CD4-positive, alpha-beta T cell (primary cell): Measurements from ENCODE around the gene NRXN3. TPM values are rescaled to one million over a fixed set of nuclear protein-coding genes. Genes with fewer than 3 reads are reported as not detected.

ENCODE experiments used
- ATAC-seq: fragments of 200-7000 bp; cut with Tn5 transposase; one replicate; pipeline ENCODE4 v1.10.0; 2022; ENCODE audit warnings: mild to moderate bottlenecking; ENCODE audit not compliant: poor library complexity
- CTCF ChIA-PET: fragments of 350-600 bp; sonication (Branson Sonifier 250); formaldehyde crosslinking; loops from one replicate; lab custom pipeline; 2021; ENCODE audit warnings: antibody characterized with exemption, inconsistent platforms; lab: Charles Lee
- POLR2A ChIA-PET: fragments of 350-600 bp; sonication (Branson Sonifier 250); formaldehyde crosslinking; loops from one replicate; lab custom pipeline; 2021; ENCODE audit warnings: antibody characterized with exemption, inconsistent platforms; lab: Charles Lee
- DNase-seq, 14 experiments: peaks; one replicate each; pipeline ENCODE4 v3.0.0-alpha.2; 2013 to 2020; ENCODE audit warnings: mixed read lengths in 2 of 14
- H3K27ac ChIP-seq, 2 donors: one replicate each; pipeline versions ENCODE4 v1.5.1 to v1.7.0; 2013; ENCODE audit warnings: low read length in 2 of 2, low read depth in 1 of 2, mild to moderate bottlenecking in 1 of 2
- H3K27me3 ChIP-seq, 2 experiments: 1 replicate in 1 of 2; 2 replicates in 1 of 2; pipeline versions ENCODE4 v1.6.1 to v1.7.0; 2013; ENCODE audit warnings: low read length in 2 of 2, control low read depth in 1 of 2, mild to moderate bottlenecking in 1 of 2, moderate library complexity in 1 of 2; ENCODE audit not compliant: insufficient read depth in 2 of 2, control insufficient read depth in 1 of 2
- H3K36me3 ChIP-seq: one replicate; pipeline ENCODE4 v1.6.1; 2013; ENCODE audit warnings: low read length, control low read depth; ENCODE audit not compliant: insufficient read depth
- H3K4me1 ChIP-seq: one replicate; pipeline ENCODE4 v1.6.1; 2013; ENCODE audit warnings: low read length, control low read depth; ENCODE audit not compliant: insufficient read depth
- H3K4me3 ChIP-seq: one replicate; pipeline ENCODE4 v1.5.1; 2013; ENCODE audit warnings: mild to moderate bottlenecking, low read length, moderate library complexity
- H3K9me3 ChIP-seq, 2 experiments: 1 replicate in 1 of 2; 2 replicates in 1 of 2; pipeline versions ENCODE4 v1.6.1 to v1.7.0; 2013; ENCODE audit warnings: low read length in 2 of 2, mild to moderate bottlenecking in 2 of 2, control low read depth in 1 of 2, moderate library complexity in 1 of 2; ENCODE audit not compliant: control insufficient read depth in 1 of 2, insufficient read depth in 1 of 2
- H3K27ac Mint-ChIP-seq: one replicate; pipeline ENCODE4 v1.8.0; 2020; ENCODE audit warnings: mixed read lengths
- H3K27me3 Mint-ChIP-seq: one replicate; pipeline ENCODE4 v1.8.0; 2021; ENCODE audit warnings: mixed read lengths
- H3K36me3 Mint-ChIP-seq: one replicate; pipeline ENCODE4 v1.8.0; 2021; ENCODE audit warnings: low read depth, mixed read lengths
- H3K4me1 Mint-ChIP-seq: one replicate; pipeline ENCODE4 v1.8.0; 2021; ENCODE audit warnings: low read depth, mixed read lengths
- H3K4me3 Mint-ChIP-seq: one replicate; pipeline ENCODE4 v1.8.0; 2020; ENCODE audit warnings: mild to moderate bottlenecking, mixed read lengths
- H3K9me3 Mint-ChIP-seq: one replicate; pipeline ENCODE4 v1.8.0; 2020; ENCODE audit warnings: mixed read lengths
- CTCF ChIP-seq: fragments of 200-600 bp; IDR thresholded peaks from one replicate; pipeline ENCODE4 v1.8.0; 2022; ENCODE audit warnings: antibody characterized with exemption, mild to moderate bottlenecking
- intact Hi-C, 2 experiments: fragments of 100-400 bp; cut with DNase I in 1 of 2; cut with micrococcal nuclease in 1 of 2; formaldehyde crosslinking; loops; one replicate each; pipeline versions ENCODE4 v1.15.1 to v1.9.0; 2023 to 2025; cut with DNase I, micrococcal nuclease
- total RNA-seq, 174 experiments: library from RNA in 2 of 174; stranded (reverse) in 2 of 174; gene quantifications; one replicate each; pipeline ENCODE4 v1.2.3 and lab custom pipeline; 2021 to 2026

The NRXN3 gene
- total RNA-seq, 2 experiments from 2014 or later, result not detected

GRCh38 chr14:78316052-78316451, 145.9 kb downstream of the NRXN3 start:
- Mint-ChIP-seq H3K27ac (no peak overlapping the region), H3K9me3 (peaks cover under 1% of the 10 kb centered on the region), H3K4me1 (no peaks in the 10 kb centered on the region), H3K36me3 (no peaks in the 10 kb centered on the region), H3K4me3 (no peak overlapping the region), H3K27me3 (peaks cover 48% of the 10 kb centered on the region)
- no peak for TF ChIP-seq CTCF
- POLR2A ChIA-PET, result no interaction called here
- ATAC-seq (no peak), DNase-seq (no peak)
- H3K4me1 ChIP-seq, result no peaks in the 10 kb centered on the region
- H3K27me3 ChIP-seq, result peaks cover 0 to 5% of the 10 kb centered on the region in 2 experiments
- no peak overlapping the region for H3K4me3 ChIP-seq
- H3K36me3 ChIP-seq, result no peaks in the 10 kb centered on the region
- H3K27ac ChIP-seq, result no peak overlapping the region
- intact Hi-C loops, result no loop called here
- CTCF ChIA-PET, result no interaction called here
- H3K9me3 ChIP-seq, result no peaks in the 10 kb centered on the region

- H3K9me3 ChIP-seq, result no peaks in the 10 kb centered on the region
- H3K4me3 Mint-ChIP-seq, result no peak overlapping the region
- DNase-seq (peak in 1 of 14 experiments; percentile 1), ATAC-seq (no peak)
- H3K36me3 Mint-ChIP-seq, result no peaks in the 10 kb centered on the region
- peaks cover 2% of the 10 kb centered on the region for H3K9me3 Mint-ChIP-seq
- no peak overlapping the region for H3K27ac ChIP-seq
- peaks cover 54% of the 10 kb centered on the region for H3K27me3 Mint-ChIP-seq
- no peaks in the 10 kb centered on the region for H3K4me1 ChIP-seq
- no peak overlapping the region for H3K4me3 ChIP-seq
- intact Hi-C loops, result no loop called here
- ChIA-PET POLR2A (no interaction called here), CTCF (interaction anchor here (0.7 kb wide), 1 partner anchor 9 kb away, joined by 4 read pairs; no protein-coding TSS in a partner anchor)
- TF ChIP-seq CTCF, result no peak
- no peaks in the 10 kb centered on the region for H3K4me1 Mint-ChIP-seq
- H3K27me3 ChIP-seq, result peaks cover 0 to 7% of the 10 kb centered on the region in 2 experiments
- H3K36me3 ChIP-seq, result no peaks in the 10 kb centered on the region
- H3K27ac Mint-ChIP-seq, result no peak overlapping the region
Measured at GRCh38 chr14:78316786-78317185, 146.6 kb downstream of the NRXN3 start.

GRCh38 chr14:78319406-78319805, 149.2 kb downstream of the NRXN3 start:
- no peak for TF ChIP-seq CTCF
- Mint-ChIP-seq H3K9me3 (peaks cover 2% of the 10 kb centered on the region), H3K36me3 (no peaks in the 10 kb centered on the region), H3K4me1 (no peaks in the 10 kb centered on the region), H3K27ac (no peak overlapping the region), H3K4me3 (no peak overlapping the region), H3K27me3 (peaks cover 60% of the 10 kb centered on the region)
- Histone ChIP-seq H3K27me3 (peaks cover 0 to 3% of the 10 kb centered on the region in 2 experiments), H3K27ac (no peak overlapping the region), H3K4me1 (no peaks in the 10 kb centered on the region), H3K36me3 (no peaks in the 10 kb centered on the region), H3K9me3 (no peaks in the 10 kb centered on the region), H3K4me3 (no peak overlapping the region)
- ATAC-seq (no peak), DNase-seq (no peak)
- intact Hi-C loops, result no loop called here
- CTCF ChIA-PET, result no interaction called here
- POLR2A ChIA-PET, result no interaction called here
